ENCODE measurements around the gene COL19A1.
"Not testable (repeated sequence)": the region's sequence is repeated elsewhere in the genome, so short reads cannot be mapped to it uniquely, and the experiment has no call there.

COL19A1 gene

GRCh38 chr6:69867639-69867976 is 1.3 kb downstream of the COL19A1 start:
- no peak for DNase-seq

- DNase-seq, result no peak
These were observed 2.0 kb downstream of the COL19A1 start for GRCh38 chr6:69868252-69868804.

- no peak for DNase-seq
These were observed 2.6 kb downstream of the COL19A1 start for GRCh38 chr6:69868961-69869360.

GRCh38 chr6:69871107-69871506 is 4.8 kb downstream of the COL19A1 start:
- no peak for DNase-seq

GRCh38 chr6:69873291-69873690 is 6.9 kb downstream of the COL19A1 start:
- DNase-seq, result no peak

- no peak for DNase-seq
These were observed 9.4 kb downstream of the COL19A1 start for GRCh38 chr6:69875715-69876114.

GRCh38 chr6:69878795-69879194 is 12.4 kb downstream of the COL19A1 start:
- DNase-seq, result no peak

GRCh38 chr6:69880601-69881000 is 14.2 kb downstream of the COL19A1 start:
- DNase-seq, result no peak

- no peak for DNase-seq
These were observed 15.2 kb downstream of the COL19A1 start for GRCh38 chr6:69881322-69882151.

GRCh38 chr6:69883551-69883950 is 17.2 kb downstream of the COL19A1 start:
- DNase-seq, result no peak

- DNase-seq, result no peak
These were observed 17.9 kb downstream of the COL19A1 start for GRCh38 chr6:69884231-69884630.

- no peak for DNase-seq
These were observed 20.7 kb downstream of the COL19A1 start for GRCh38 chr6:69887026-69887425.

GRCh38 chr6:69887714-69888345 is 21.5 kb downstream of the COL19A1 start:
- DNase-seq, result no peak

GRCh38 chr6:69888482-69889233 is 22.3 kb downstream of the COL19A1 start:
- DNase-seq, result no peak

GRCh38 chr6:69889234-69889974 is 23.0 kb downstream of the COL19A1 start:
- not testable (repeated sequence) for DNase-seq

- not testable (repeated sequence) for DNase-seq
These were observed 26.2 kb downstream of the COL19A1 start for GRCh38 chr6:69892561-69892960.

- DNase-seq, result not testable (repeated sequence)
These were observed 26.9 kb downstream of the COL19A1 start for GRCh38 chr6:69893266-69893665.

- DNase-seq, result no peak
These were observed 28.4 kb downstream of the COL19A1 start for GRCh38 chr6:69894578-69895347.

GRCh38 chr6:69895396-69895795 is 29.0 kb downstream of the COL19A1 start:
- DNase-seq, result no peak

- no peak for DNase-seq
These were observed 34.5 kb downstream of the COL19A1 start for GRCh38 chr6:69900869-69901268.

GRCh38 chr6:69901361-69901760 is 35.0 kb downstream of the COL19A1 start:
- no peak for DNase-seq

- no peak for DNase-seq
These were observed 41.7 kb downstream of the COL19A1 start for GRCh38 chr6:69907981-69908498.

All from activated T-cell treated with anti-CD3 and anti-CD28 coated beads for 4 hours (primary cell).